SK-N-SH (cell line): ENCODE results near the gene UTF1.

Source experiments
- CTCF ChIP-seq: fragments of 200-600 bp; sonication (generic); IDR thresholded peaks from 2 replicates; pipeline ENCODE4 v1.6.1; 2017; ENCODE audit warnings: antibody characterized with exemption, mild to moderate bottlenecking, moderate library complexity
- TCF12 ChIP-seq: IDR thresholded peaks from 2 replicates; pipeline ENCODE4 v1.4.0; 2012
- USF2 ChIP-seq: fragments of 150-350 bp; IDR thresholded peaks from 2 replicates; pipeline ENCODE4 v1.6.1; 2017; ENCODE audit warnings: antibody characterized with exemption, low read length, low read depth, borderline replicate concordance

GRCh38 chr10:133243593-133243992, 13.6 kb downstream of the UTF1 start:
- no peak for TF ChIP-seq USF2
- TF ChIP-seq CTCF = no peak
- TF ChIP-seq TCF12 = no peak
